ENCODE data around the gene KCNQ1OT1.

The KCNQ1OT1 gene

DNA sequence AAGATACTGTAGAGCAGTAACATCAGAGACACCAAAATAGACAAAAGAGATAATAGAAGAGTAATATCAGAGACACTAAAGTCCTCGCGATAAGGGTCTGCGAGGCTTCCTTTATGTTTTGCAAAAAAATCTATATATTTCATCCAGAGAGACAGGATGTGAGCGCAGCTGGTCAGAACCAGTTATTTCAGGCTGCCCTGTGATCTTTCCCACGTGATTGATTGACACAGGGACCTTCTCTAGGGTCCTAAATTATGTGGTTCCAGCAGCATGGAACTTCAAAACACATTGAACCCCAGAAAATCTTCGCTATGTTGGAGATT, 136.9 kb downstream of the KCNQ1OT1 start:
- Histone ChIP-seq H3K79me2 (ENCODE audit: low read length) (no peaks in the 10 kb centered on the region), H3K9me2 (replicated peaks; ENCODE audit: insufficient read depth, low read length) (no peaks in the 10 kb centered on the region), H3K9ac (ENCODE audit: low read length) (no peak overlapping the region), H3K9me3 (replicated peaks; ENCODE audit: insufficient read depth, low read length) (no peaks in the 10 kb centered on the region), H2AFZ (ENCODE audit: low read length) (no peak overlapping the region), H3K4me3 (ENCODE audit: low read length) (no peak overlapping the region), H3K27me3 (replicated peaks; ENCODE audit: insufficient read depth, low read length) (no peaks in the 10 kb centered on the region), H3K4me2 (ENCODE audit: low read depth, low read length) (no peak overlapping the region), H3K36me3 (replicated peaks; ENCODE audit: insufficient read depth, low read length) (no peaks in the 10 kb centered on the region), H3K4me1 (ENCODE audit: low read length) (no peaks in the 10 kb centered on the region), H3K27ac (ENCODE audit: low read length) (no peak overlapping the region), H4K20me1 (ENCODE audit: insufficient read depth, low read length) (no peaks in the 10 kb centered on the region), H3F3A (ENCODE audit: insufficient read depth, low read length) (no peaks in the 10 kb centered on the region)
- DNase-seq, result no peak
- TF ChIP-seq EZH2 (optimal IDR thresholded peaks at IDR 0.05; ENCODE audit: low read depth, low read length) (no peak), EZH2phosphoT487 (IDR thresholded peaks at IDR 0.05; ENCODE audit: low read length) (no peak)
- TF ChIP-seq, protein P1, sequence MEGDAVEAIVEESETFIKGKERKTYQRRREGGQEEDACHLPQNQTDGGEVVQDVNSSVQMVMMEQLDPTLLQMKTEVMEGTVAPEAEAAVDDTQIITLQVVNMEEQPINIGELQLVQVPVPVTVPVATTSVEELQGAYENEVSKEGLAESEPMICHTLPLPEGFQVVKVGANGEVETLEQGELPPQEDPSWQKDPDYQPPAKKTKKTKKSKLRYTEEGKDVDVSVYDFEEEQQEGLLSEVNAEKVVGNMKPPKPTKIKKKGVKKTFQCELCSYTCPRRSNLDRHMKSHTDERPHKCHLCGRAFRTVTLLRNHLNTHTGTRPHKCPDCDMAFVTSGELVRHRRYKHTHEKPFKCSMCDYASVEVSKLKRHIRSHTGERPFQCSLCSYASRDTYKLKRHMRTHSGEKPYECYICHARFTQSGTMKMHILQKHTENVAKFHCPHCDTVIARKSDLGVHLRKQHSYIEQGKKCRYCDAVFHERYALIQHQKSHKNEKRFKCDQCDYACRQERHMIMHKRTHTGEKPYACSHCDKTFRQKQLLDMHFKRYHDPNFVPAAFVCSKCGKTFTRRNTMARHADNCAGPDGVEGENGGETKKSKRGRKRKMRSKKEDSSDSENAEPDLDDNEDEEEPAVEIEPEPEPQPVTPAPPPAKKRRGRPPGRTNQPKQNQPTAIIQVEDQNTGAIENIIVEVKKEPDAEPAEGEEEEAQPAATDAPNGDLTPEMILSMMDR (IDR thresholded peaks at IDR 0.05; ENCODE audit: low read length), result no peak

DNA sequence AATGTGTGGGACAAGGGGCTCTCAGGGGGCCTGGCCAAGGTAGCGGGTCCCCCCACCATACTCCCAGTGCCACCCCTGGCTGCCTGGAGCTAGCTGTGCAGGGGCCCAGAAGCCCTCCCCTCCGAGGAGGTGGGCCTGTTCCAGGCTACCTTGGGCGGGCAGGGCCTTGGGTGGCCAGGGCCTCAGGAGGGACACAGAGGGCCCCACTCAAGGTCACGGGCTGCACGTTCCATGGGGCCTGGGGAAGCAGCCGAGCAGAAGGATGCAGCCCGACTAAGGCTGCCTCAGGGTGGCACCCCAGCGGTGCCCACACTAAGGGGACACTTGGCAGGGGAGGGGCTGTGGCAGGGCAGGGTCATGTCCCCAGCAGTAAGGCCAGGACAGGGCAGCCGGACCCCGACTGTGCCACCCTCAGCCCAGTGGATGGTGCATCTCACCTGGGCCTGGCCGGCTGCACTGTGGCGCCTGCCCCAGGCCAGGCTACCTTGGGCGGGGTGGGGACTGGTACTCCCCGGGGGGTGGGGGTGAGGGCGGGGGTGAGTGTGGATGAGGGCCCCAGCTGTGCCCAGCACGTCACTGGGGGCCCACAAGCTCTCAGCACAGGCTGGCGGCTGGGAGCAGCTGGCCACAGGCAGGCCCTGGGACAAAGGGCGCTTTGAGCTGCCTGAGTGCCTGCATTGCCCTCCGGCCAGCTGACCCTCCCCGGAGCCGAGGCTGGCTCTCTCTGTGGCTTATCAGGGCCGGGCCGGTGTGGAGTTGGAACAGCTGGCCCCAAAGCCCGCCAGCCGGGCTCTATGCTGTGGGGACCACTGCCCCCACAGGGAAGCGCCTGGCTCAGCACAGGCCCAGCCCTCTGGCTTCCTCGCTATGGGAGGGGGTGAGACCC, 137.9 kb downstream of the KCNQ1OT1 start:
- Histone ChIP-seq H3K27me3 (replicated peaks; ENCODE audit: insufficient read depth, low read length) (no peaks in the 10 kb centered on the region), H3K4me1 (ENCODE audit: low read length) (no peaks in the 10 kb centered on the region), H3F3A (ENCODE audit: insufficient read depth, low read length) (no peaks in the 10 kb centered on the region), H3K27ac (ENCODE audit: low read length) (no peak overlapping the region), H3K9ac (ENCODE audit: low read length) (no peak overlapping the region), H4K20me1 (ENCODE audit: insufficient read depth, low read length) (no peaks in the 10 kb centered on the region), H3K4me2 (ENCODE audit: low read depth, low read length) (no peak overlapping the region), H3K9me2 (replicated peaks; ENCODE audit: insufficient read depth, low read length) (no peaks in the 10 kb centered on the region), H3K36me3 (replicated peaks; ENCODE audit: insufficient read depth, low read length) (no peaks in the 10 kb centered on the region), H3K79me2 (ENCODE audit: low read length) (no peaks in the 10 kb centered on the region), H3K9me3 (replicated peaks; ENCODE audit: insufficient read depth, low read length) (no peaks in the 10 kb centered on the region), H2AFZ (ENCODE audit: low read length) (no peak overlapping the region), H3K4me3 (ENCODE audit: low read length) (no peak overlapping the region)
- DNase-seq, result no peak
- TF ChIP-seq, protein P1 (IDR thresholded peaks at IDR 0.05; ENCODE audit: low read length), result no peak
- TF ChIP-seq EZH2 (optimal IDR thresholded peaks at IDR 0.05; ENCODE audit: low read depth, low read length), result no peak

DNA sequence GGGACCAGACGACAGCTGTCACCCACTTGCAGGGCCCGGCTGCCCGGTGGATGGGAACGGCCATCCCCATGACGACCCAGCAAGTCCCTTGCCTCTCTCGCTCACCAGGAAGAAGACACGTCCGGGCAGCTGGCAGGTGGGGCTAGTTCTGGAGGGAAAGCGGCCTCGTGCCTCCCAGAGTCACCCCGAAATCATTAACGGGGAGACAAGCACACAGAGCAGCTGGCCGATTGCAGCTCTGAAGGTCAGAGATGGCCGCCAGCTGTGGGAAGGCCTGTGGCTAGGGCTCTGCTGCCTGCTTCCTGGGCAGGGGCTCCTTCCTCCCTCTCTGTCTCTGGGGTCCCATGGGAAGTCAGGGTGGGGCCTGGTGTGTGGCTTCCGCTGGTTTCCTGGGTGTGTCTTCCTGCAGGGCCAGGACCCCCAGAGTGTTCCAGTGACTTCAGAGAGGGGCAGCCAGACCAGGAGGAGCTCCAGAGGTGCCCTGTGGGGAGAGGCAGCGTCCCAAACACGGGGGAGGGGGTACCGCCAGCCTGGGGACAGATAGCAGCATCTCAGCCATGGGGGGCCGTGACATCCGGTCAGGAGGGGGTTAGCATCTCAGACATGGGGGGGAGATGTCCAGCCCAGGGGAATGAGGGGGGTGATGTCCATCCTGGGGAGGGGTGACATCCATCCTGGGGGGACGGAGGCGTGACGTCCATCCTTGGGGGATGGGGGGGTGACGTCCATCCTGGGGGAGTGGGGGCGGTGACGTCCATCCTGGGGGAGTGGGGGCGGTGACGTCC, 140.1 kb downstream of the KCNQ1OT1 start:
- H3K36me3 ChIP-seq (replicated peaks; ENCODE audit: insufficient read depth, low read length), result no peaks in the 10 kb centered on the region
- no peaks in the 10 kb centered on the region for H3F3A ChIP-seq (ENCODE audit: insufficient read depth, low read length)
- no peaks in the 10 kb centered on the region for H3K9me2 ChIP-seq (replicated peaks; ENCODE audit: insufficient read depth, low read length)
- no peaks in the 10 kb centered on the region for H3K4me1 ChIP-seq (ENCODE audit: low read length)
- H3K27ac ChIP-seq (ENCODE audit: low read length), result no peak overlapping the region
- no peaks in the 10 kb centered on the region for H3K9me3 ChIP-seq (replicated peaks; ENCODE audit: insufficient read depth, low read length)
- no peaks in the 10 kb centered on the region for H4K20me1 ChIP-seq (ENCODE audit: insufficient read depth, low read length)
- H2AFZ ChIP-seq (ENCODE audit: low read length), result no peak overlapping the region
- no peaks in the 10 kb centered on the region for H3K27me3 ChIP-seq (replicated peaks; ENCODE audit: insufficient read depth, low read length)
- DNase-seq, result no peak
- no peak overlapping the region for H3K4me2 ChIP-seq (ENCODE audit: low read depth, low read length)
- no peaks in the 10 kb centered on the region for H3K79me2 ChIP-seq (ENCODE audit: low read length)
- H3K4me3 ChIP-seq (ENCODE audit: low read length), result no peak overlapping the region
- no peak overlapping the region for H3K9ac ChIP-seq (ENCODE audit: low read length)
- TF ChIP-seq EZH2 (optimal IDR thresholded peaks at IDR 0.05; ENCODE audit: low read depth, low read length) (no peak), EZH2phosphoT487 (IDR thresholded peaks at IDR 0.05; ENCODE audit: low read length) (no peak)
- TF ChIP-seq, protein P1 (IDR thresholded peaks at IDR 0.05; ENCODE audit: low read length), result no peak
